NCI-H69 (cell line): ENCODE results near the gene USP30.

Experiments used
- DNase-seq: peaks from one replicate; lab custom pipeline; 2025; lab: John Stamatoyannopoulos, UW

The USP30 gene

GRCh38 chr12:109098183-109098604 is 45.8 kb downstream of the USP30 start:
- no peak for DNase-seq

- DNase-seq = peak; percentile 33
Observed at GRCh38 chr12:109098651-109099050, 46.3 kb downstream of the USP30 start.

- no peak for DNase-seq
Observed at GRCh38 chr12:109099431-109100020, 47.1 kb downstream of the USP30 start.

GRCh38 chr12:109100741-109101140 is 48.4 kb downstream of the USP30 start:
- DNase-seq = no peak

GRCh38 chr12:109102491-109102890 is 50.1 kb downstream of the USP30 start:
- no peak for DNase-seq

- no peak for DNase-seq
Observed at GRCh38 chr12:109105176-109105575, 52.8 kb downstream of the USP30 start.

- DNase-seq = no peak
Observed at GRCh38 chr12:109109746-109110350, 57.5 kb downstream of the USP30 start.

- no peak for DNase-seq
Observed at GRCh38 chr12:109110988-109111495, 58.7 kb downstream of the USP30 start.

GRCh38 chr12:109112720-109113465 is 60.5 kb downstream of the USP30 start:
- DNase-seq = no peak

GRCh38 chr12:109113661-109114321 is 61.4 kb downstream of the USP30 start:
- no peak for DNase-seq

- no peak for DNase-seq
Observed at GRCh38 chr12:109114644-109115043, 62.3 kb downstream of the USP30 start.

- no peak for DNase-seq
Observed at GRCh38 chr12:109115404-109115757, 63.0 kb downstream of the USP30 start.

GRCh38 chr12:109115758-109116610 is 63.6 kb downstream of the USP30 start, which contains the start of gene ACACB:
Gene ACACB, plus strand, starts transcription at chr12:109116587. Its CDS starts 22,819 bp downstream, at chr12:109139406.
- peak; percentile 43 for DNase-seq

GRCh38 chr12:109116611-109116949 is 64.2 kb downstream of the USP30 start:
- DNase-seq = no peak

- no peak for DNase-seq
Observed at GRCh38 chr12:109120095-109120494, 67.7 kb downstream of the USP30 start.

- DNase-seq = no peak
Observed at GRCh38 chr12:109120557-109120956, 68.2 kb downstream of the USP30 start.

GRCh38 chr12:109121346-109121880 is 69.0 kb downstream of the USP30 start:
- no peak for DNase-seq

- no peak for DNase-seq
Observed at GRCh38 chr12:109124878-109125648, 72.7 kb downstream of the USP30 start.

- DNase-seq = peak; percentile 50
Observed at GRCh38 chr12:109125791-109126190, 73.4 kb downstream of the USP30 start.

- no peak for DNase-seq
Observed at GRCh38 chr12:109126784-109127183, 74.4 kb downstream of the USP30 start.
